Measurements from ENCODE around the gene SIGMAR1. TPM values are rescaled to one million over a fixed set of nuclear protein-coding genes. Genes with fewer than 3 reads are reported as not detected.

The SIGMAR1 gene
- total RNA-seq, 2 donors from 2014 or later: 77.0 to 131 TPM

DNA sequence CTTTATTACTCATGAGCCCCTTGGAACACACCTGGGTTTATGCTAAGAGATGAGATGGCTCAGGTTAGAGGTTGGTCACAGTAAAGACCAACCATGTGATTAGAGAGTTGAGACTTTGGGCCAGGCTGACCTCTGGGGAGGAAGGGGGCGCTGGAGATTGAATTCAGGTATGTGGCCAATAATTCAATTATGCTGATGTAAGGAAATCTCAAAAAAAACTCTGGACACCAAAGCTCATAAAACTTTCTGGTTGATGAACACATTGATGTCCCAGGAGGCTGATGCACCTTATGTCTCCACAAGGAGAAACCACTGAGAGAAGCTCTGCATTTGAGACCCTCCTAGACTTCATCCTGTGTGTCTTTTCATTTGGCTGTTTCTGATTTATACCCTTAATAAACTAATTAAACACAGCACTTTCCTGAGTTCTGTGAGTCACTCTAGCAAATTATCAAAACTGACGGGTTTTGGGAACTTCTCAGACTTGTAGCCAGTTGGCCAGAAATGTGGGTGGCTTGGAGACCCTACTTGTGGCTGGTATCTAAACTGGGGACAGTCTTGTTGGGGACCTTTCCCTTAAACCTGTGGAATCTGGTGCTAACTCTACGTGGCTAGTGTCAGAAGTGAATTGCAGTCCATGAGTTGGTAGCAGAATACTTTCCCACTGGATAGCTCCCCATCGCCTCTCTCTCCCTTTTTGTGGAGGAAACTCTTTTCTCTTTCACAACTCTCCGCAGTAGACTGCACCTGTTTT lies 32.4 kb upstream of the SIGMAR1 start:
- H3K4me3 ChIP-seq: no peak overlapping the region
- no peaks in the 10 kb centered on the region for H3K9me3 ChIP-seq
- no peak overlapping the region for H3K27ac ChIP-seq
- DNase-seq (ENCODE audit: low spot score): no peak
- peaks cover 7 to 14% of the 10 kb centered on the region in 2 donors for H3K4me1 ChIP-seq (ENCODE audit: control insufficient read depth in 1 of 2, low read depth in 2 of 2)
- ATAC-seq (ENCODE audit: insufficient number of reproducible peaks, low FRiP score, low read depth): no peak
- TF ChIP-seq CTCF (IDR thresholded peaks at IDR 0.05): no peak
- H3K27me3 ChIP-seq (replicated peaks; ENCODE audit: insufficient read depth): no peaks in the 10 kb centered on the region
- H3K36me3 ChIP-seq: no peaks in the 10 kb centered on the region

DNA sequence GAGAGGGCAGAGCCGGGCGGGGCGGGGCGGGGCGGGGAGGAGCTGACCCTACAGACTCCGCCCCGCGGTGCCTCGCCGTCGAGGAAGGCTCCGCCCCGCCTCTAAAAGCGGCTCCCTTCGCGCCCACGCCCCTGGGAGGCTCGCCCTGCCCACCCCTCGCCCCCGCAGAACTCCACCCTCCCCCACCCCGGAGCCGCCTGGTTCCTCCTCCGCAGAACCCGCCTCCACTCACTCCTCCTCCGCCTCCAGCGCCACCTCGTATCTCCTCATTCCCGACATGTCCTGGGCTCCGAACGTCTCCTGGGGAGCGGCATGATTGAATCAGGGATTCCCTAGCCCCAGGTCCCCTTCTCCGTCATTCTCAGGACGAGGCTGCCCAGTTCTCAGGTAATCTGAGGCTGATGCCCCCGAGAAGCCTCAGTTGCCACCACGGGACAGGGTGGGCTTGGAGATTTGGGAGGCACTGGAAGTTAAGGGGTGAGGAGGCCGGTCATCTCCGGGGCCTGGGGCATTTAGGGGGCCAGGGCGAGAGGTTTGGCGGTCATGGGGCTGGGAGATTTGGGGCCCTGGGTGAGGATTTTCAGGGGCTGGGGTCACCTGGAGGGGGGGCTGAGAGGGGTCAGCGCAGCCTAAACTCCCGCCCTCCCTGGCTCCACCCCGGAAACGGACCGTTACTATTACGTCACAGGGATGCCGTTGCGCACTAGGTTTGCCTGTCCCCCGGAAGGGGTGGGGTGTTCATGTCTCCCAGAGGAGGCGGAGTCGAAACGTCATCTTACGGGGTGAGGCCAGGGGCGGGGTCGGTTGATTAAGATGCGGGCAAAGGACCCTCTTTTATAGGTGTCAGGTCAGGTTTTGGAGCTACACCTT lies 28.0 kb upstream of the SIGMAR1 start:
- peak; percentile 72 for ATAC-seq (ENCODE audit: insufficient number of reproducible peaks, low FRiP score, low read depth)
- Histone ChIP-seq H3K27ac (peak overlapping the region; percentile 100), H3K9me3 (no peaks in the 10 kb centered on the region), H3K4me1 (ENCODE audit: control insufficient read depth in 1 of 2, low read depth in 2 of 2) (peaks cover 7 to 31% of the 10 kb centered on the region in 2 donors), H3K27me3 (replicated peaks; ENCODE audit: insufficient read depth) (no peaks in the 10 kb centered on the region), H3K4me3 (peak overlapping the region; percentile 100), H3K36me3 (peaks cover 16% of the 10 kb centered on the region)
- TF ChIP-seq CTCF (IDR thresholded peaks at IDR 0.05): no peak
- DNase-seq (ENCODE audit: low spot score): peak; percentile 90

DNA sequence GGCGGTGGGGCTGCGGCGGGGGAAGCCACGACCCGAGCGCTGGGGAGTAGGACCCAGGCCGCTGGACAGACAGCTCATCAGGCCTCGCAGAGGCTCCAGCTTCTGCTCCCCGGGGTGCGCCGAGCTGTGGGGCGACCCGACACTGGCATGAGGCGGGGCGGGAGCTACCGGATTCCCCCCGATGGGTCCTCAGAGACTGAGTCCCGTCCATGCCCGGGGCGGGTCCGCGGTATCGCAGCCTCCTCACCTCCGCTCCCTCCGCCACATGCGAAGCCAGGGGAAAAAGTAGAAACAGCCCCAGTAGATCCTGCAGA lies 27.4 kb upstream of the SIGMAR1 start:
- peaks cover 21% of the 10 kb centered on the region for H3K36me3 ChIP-seq
- DNase-seq (ENCODE audit: low spot score) (no peak), ATAC-seq (ENCODE audit: insufficient number of reproducible peaks, low FRiP score, low read depth) (no peak)

GRCh38 chr9:34664281-34665066 lies 26.9 kb upstream of the SIGMAR1 start:
- Histone ChIP-seq H3K36me3 (peaks cover 23% of the 10 kb centered on the region), H3K4me1 (ENCODE audit: control insufficient read depth in 1 of 2, low read depth in 2 of 2) (peaks cover 7 to 31% of the 10 kb centered on the region in 2 donors), H3K9me3 (no peaks in the 10 kb centered on the region), H3K27me3 (replicated peaks; ENCODE audit: insufficient read depth) (no peaks in the 10 kb centered on the region), H3K4me3 (peak overlapping the region; percentile 100), H3K27ac (peak overlapping the region; percentile 86 to 100)
- DNase-seq (ENCODE audit: low spot score) (peak; percentile 57), ATAC-seq (ENCODE audit: insufficient number of reproducible peaks, low FRiP score, low read depth) (peak; percentile 24)
- TF ChIP-seq CTCF (IDR thresholded peaks at IDR 0.05): peak; percentile 82

More for the DNA sequence above, 27.4 kb upstream of the SIGMAR1 start:
- H3K9me3 ChIP-seq: no peaks in the 10 kb centered on the region
- peaks cover 7 to 31% of the 10 kb centered on the region in 2 donors for H3K4me1 ChIP-seq (ENCODE audit: control insufficient read depth in 1 of 2, low read depth in 2 of 2)
- peak overlapping the region; percentile 86 to 100 for H3K27ac ChIP-seq
- H3K4me3 ChIP-seq: peak overlapping the region; percentile 100
- no peaks in the 10 kb centered on the region for H3K27me3 ChIP-seq (replicated peaks; ENCODE audit: insufficient read depth)
- TF ChIP-seq CTCF (IDR thresholded peaks at IDR 0.05): no peak

DNA sequence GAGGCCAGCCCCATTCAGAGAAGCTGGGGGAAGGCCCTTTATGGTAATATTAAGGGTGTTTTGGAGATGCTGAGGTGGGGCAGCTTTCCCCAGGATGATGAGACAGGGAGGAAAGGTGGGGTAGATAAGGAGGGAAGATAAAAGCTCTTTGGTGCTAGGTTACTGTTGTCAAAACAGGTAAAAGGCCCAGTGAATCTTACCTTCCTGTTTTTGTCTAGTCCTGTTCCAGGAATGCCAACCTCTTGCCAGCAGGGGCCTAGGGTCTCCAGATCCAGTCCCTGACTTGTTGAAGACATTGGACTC lies 25.7 kb upstream of the SIGMAR1 start:
- Histone ChIP-seq H3K4me3 (no peak overlapping the region), H3K36me3 (peaks cover 26% of the 10 kb centered on the region), H3K9me3 (no peaks in the 10 kb centered on the region), H3K27ac (peak overlapping the region; percentile 5 to 100), H3K4me1 (ENCODE audit: control insufficient read depth in 1 of 2, low read depth in 2 of 2) (peaks cover 7 to 31% of the 10 kb centered on the region in 2 donors), H3K27me3 (replicated peaks; ENCODE audit: insufficient read depth) (no peaks in the 10 kb centered on the region)
- TF ChIP-seq CTCF (IDR thresholded peaks at IDR 0.05): no peak
- ATAC-seq (ENCODE audit: insufficient number of reproducible peaks, low FRiP score, low read depth): no peak
- no peak for DNase-seq (ENCODE audit: low spot score)
